MCF 10A (cell line): ENCODE results near the gene TOP2A. TPM values are rescaled to one million over a fixed set of nuclear protein-coding genes. Genes with fewer than 3 reads are reported as not detected.

Source experiments
- BruUV-seq: library from RNA; stranded (reverse); fragments of 400-500 nt; replicated peaks from 2 replicates; lab custom pipeline; 2021; lab: Mats Ljungman, UMichigan
- CTCF ChIA-PET: fragments of 300-600 bp; sonication (Branson Sonifier 250); formaldehyde crosslinking; extraction: SDS; loops from one replicate; lab custom pipeline; 2021; ENCODE audit warnings: antibody characterized with exemption, inconsistent platforms; lab: Yijun Ruan, JAX
- POLR2A ChIA-PET: fragments of 300-600, 350-650 bp; sonication (Branson Sonifier 250); formaldehyde crosslinking; extraction: SDS; loops from one replicate; lab custom pipeline; 2020; ENCODE audit warnings: antibody characterized with exemption, inconsistent platforms; lab: Yijun Ruan, JAX
- DNase-seq: peaks from one replicate; pipeline ENCODE4 v3.0.0-alpha.2; 2018; ENCODE audit not compliant: unreplicated experiment
- H3K27ac Mint-ChIP-seq: one replicate; pipeline ENCODE4 v1.8.0; 2022; ENCODE audit warnings: mild to moderate bottlenecking, low read depth, mixed read lengths; ENCODE audit not compliant: unreplicated experiment
- H3K27me3 Mint-ChIP-seq: one replicate; pipeline ENCODE4 v1.8.0; 2022; ENCODE audit warnings: mixed read lengths; ENCODE audit not compliant: insufficient read depth, unreplicated experiment
- H3K36me3 Mint-ChIP-seq: one replicate; pipeline ENCODE4 v1.8.0; 2022; ENCODE audit warnings: mild to moderate bottlenecking, moderate library complexity, mixed read lengths; ENCODE audit not compliant: insufficient read depth, unreplicated experiment
- H3K4me1 Mint-ChIP-seq: one replicate; pipeline ENCODE4 v1.8.0; 2022; ENCODE audit warnings: mixed read lengths; ENCODE audit not compliant: insufficient read depth, unreplicated experiment
- H3K4me3 Mint-ChIP-seq: one replicate; pipeline ENCODE4 v1.8.0; 2022; ENCODE audit warnings: mild to moderate bottlenecking, moderate library complexity, mixed read lengths; ENCODE audit not compliant: unreplicated experiment
- H3K9me3 Mint-ChIP-seq: one replicate; pipeline ENCODE4 v1.8.0; 2022; ENCODE audit warnings: mixed read lengths; ENCODE audit not compliant: unreplicated experiment
- CTCF ChIP-seq: fragments of 200-600 bp; IDR thresholded peaks from one replicate; pipeline ENCODE4 v1.8.0; 2022; ENCODE audit warnings: antibody characterized with exemption, mild to moderate bottlenecking; ENCODE audit not compliant: unreplicated experiment
- intact Hi-C: fragments of 100-400 bp; cut with micrococcal nuclease; formaldehyde crosslinking; loops from 2 replicates; pipeline ENCODE4 v1.14.1; 2022
- total RNA-seq: library from RNA; stranded (reverse); gene quantifications from 2 replicates; pipeline ENCODE4 v1.2.3, GENCODE V29; 2022

TOP2A gene
- total RNA-seq, 1 experiment from 2014 or later, result 151 TPM

GRCh38 chr17:40430272-40431230 is 12.9 kb upstream of the TOP2A start:
- H3K9me3 Mint-ChIP-seq, result no peaks in the 10 kb centered on the region
- no TSS peak for BruUV-seq
- H3K4me3 Mint-ChIP-seq, result no peak overlapping the region
- CTCF ChIA-PET, result interaction anchor here (0.5 to 1.3 kb wide), 7 partner anchors 8 to 139 kb away, joined by 3 to 4 read pairs (median 3); no protein-coding TSS in a partner anchor
- H3K4me1 Mint-ChIP-seq, result no peaks in the 10 kb centered on the region
- intact Hi-C loops, result no loop called here
- H3K27ac Mint-ChIP-seq, result no peak overlapping the region
- POLR2A ChIA-PET, result interaction anchor here (0.5 to 0.6 kb wide), 2 partner anchors 40 to 508 kb away, joined by 3 read pairs; no protein-coding TSS in a partner anchor
- no peak for TF ChIP-seq CTCF
- H3K36me3 Mint-ChIP-seq, result no peaks in the 10 kb centered on the region
- H3K27me3 Mint-ChIP-seq, result peaks cover 25% of the 10 kb centered on the region
- no peak for DNase-seq

DNA sequence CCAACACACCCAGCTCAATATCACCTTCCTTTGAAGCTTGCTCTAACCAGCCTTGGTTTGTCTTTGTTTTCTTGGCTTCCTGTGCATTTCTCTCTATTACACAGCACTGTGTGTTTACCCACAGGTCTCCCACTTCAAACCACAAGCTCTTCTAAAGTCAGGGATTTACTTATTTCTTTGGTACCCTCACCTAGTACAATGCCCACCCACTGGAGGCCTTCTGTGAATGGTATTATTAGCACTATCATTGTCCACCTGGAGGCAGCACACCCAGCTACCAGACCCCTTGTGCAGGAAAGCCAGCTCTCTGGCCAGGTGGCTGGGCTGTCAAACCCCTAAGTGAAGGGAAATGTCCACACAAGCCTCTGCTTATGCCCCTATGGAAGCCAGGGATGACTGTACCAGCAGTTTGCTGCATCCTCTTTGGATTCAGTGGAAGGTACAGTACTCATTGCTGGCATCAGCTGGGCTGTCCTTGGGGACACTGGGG is 9.4 kb upstream of the TOP2A start:
- ChIA-PET POLR2A (interaction anchor here (0.5 to 0.8 kb wide), 2 partner anchors 44 to 373 kb away, joined by 3 read pairs; partner anchors contain the start of gene MED24), CTCF (interaction anchor here (0.5 to 1.1 kb wide), 6 partner anchors 12 to 977 kb away, joined by 3 to 5 read pairs (median 3); no protein-coding TSS in a partner anchor)
- Mint-ChIP-seq H3K9me3 (no peaks in the 10 kb centered on the region), H3K4me3 (no peak overlapping the region), H3K36me3 (no peaks in the 10 kb centered on the region), H3K27me3 (peaks cover 18% of the 10 kb centered on the region), H3K4me1 (no peaks in the 10 kb centered on the region), H3K27ac (no peak overlapping the region)
- no peak for DNase-seq
- no TSS peak for BruUV-seq
- no peak for TF ChIP-seq CTCF
- intact Hi-C loops, result no loop called here

GRCh38 chr17:40425741-40426140 is 8.0 kb upstream of the TOP2A start:
- CTCF ChIA-PET, result interaction anchor here (0.7 to 1.3 kb wide), 2 partner anchors 27 to 135 kb away, joined by 3 to 6 read pairs; no protein-coding TSS in a partner anchor
- Mint-ChIP-seq H3K36me3 (no peaks in the 10 kb centered on the region), H3K27ac (no peak overlapping the region), H3K27me3 (peaks cover 11% of the 10 kb centered on the region), H3K9me3 (no peaks in the 10 kb centered on the region), H3K4me1 (no peaks in the 10 kb centered on the region), H3K4me3 (no peak overlapping the region)
- no peak for TF ChIP-seq CTCF
- POLR2A ChIA-PET, result interaction anchor here (1.1 kb wide), 1 partner anchor 46 kb away, joined by 3 read pairs; no protein-coding TSS in a partner anchor
- intact Hi-C loops, result no loop called here
- DNase-seq, result no peak
- BruUV-seq, result no TSS peak
